K562 (cell line): ENCODE data around the gene POLR2H. TPM values are rescaled to one million over a fixed set of nuclear protein-coding genes. Genes with fewer than 3 reads are reported as not detected.

ENCODE experiments used
- ATAC-seq: fragments of 200-7000 bp; cut with Tn5 transposase; 3 replicates; pipeline ENCODE4 v1.9.1; 2020; ENCODE audit warnings: moderate library complexity
- BruUV-seq: library from RNA; stranded (reverse); fragments of 400-500 nt; replicated peaks from 2 replicates; lab custom pipeline; 2021; lab: Mats Ljungman, UMichigan
- CTCF ChIA-PET: fragments of 300-600 bp; formaldehyde crosslinking; extraction: SDS; loops from one replicate; lab custom pipeline; 2021; ENCODE audit warnings: low intra/inter-chr PET ratio; lab: Yijun Ruan, JAX
- POLR2A ChIA-PET: fragments of 300-600, 350-650 bp; sonication (Branson Sonifier 250); formaldehyde crosslinking; extraction: SDS; loops from one replicate; lab custom pipeline; 2021; ENCODE audit warnings: antibody characterized with exemption, inconsistent platforms; lab: Yijun Ruan, JAX
- DNase-seq, 4 experiments: peaks; one replicate each; pipeline versions ENCODE4 v3.0.0 to v3.0.0-alpha.2; 2011 to 2018; ENCODE audit warnings: low spot score in 3 of 4, mixed read lengths in 3 of 4; ENCODE audit errors: extremely low read depth in 1 of 4
- FAIRE-seq: peaks from 2 replicates; lab custom pipeline; 2011; peaks lifted over from hg19 to GRCh38; lab: Jason Lieb, UNC
- H2AFZ ChIP-seq: 2 replicates; pipeline ENCODE4 v1.6.0; 2011; ENCODE audit warnings: low read depth, low read length, control low read depth, inconsistent platforms
- H3K27ac ChIP-seq: fragments of 200-600 bp; 3 replicates; pipeline ENCODE4 v1.8.0; 2011; ENCODE audit warnings: low read depth, mild to moderate bottlenecking, control low read depth, inconsistent platforms, low read length, moderate library complexity, mixed read lengths; ENCODE audit errors: extremely low read depth
- H3K27me3 ChIP-seq, 2 experiments: fragments of 300-600 bp in 1 of 2; 2 replicates in 1 of 2; 3 replicates in 1 of 2; pipeline versions ENCODE4 v1.6.0 to v1.8.0; 2011; ENCODE audit warnings: inconsistent platforms in 2 of 2, low read length in 2 of 2, mild to moderate bottlenecking in 1 of 2, mixed read lengths in 1 of 2, moderate library complexity in 1 of 2; ENCODE audit not compliant: control insufficient read depth in 2 of 2, insufficient read depth in 2 of 2
- H3K36me3 ChIP-seq: fragments of 300-600 bp; 3 replicates; pipeline ENCODE4 v1.8.0; 2011; ENCODE audit warnings: mild to moderate bottlenecking, low read length, inconsistent platforms; ENCODE audit not compliant: control insufficient read depth, insufficient read depth
- H3K4me1 ChIP-seq, 2 experiments: fragments of 200-600 bp in 1 of 2; replicated peaks in 1 of 2; 2 replicates in 1 of 2; 3 replicates in 1 of 2; pipeline versions ENCODE4 v1.5.1 to v1.8.0; 2011; ENCODE audit warnings: inconsistent platforms in 2 of 2, low read length in 2 of 2, mild to moderate bottlenecking in 1 of 2, mixed read lengths in 1 of 2, moderate library complexity in 1 of 2; ENCODE audit not compliant: control insufficient read depth in 2 of 2, insufficient read depth in 2 of 2
- H3K4me2 ChIP-seq: 2 replicates; pipeline ENCODE4 v1.6.1; 2011; ENCODE audit warnings: low read length, control low read depth, inconsistent platforms, mixed read lengths; ENCODE audit not compliant: insufficient read depth
- H3K4me3 ChIP-seq: fragments of 200-600 bp; sonication (generic), shearing (Covaris generic); 2 replicates; pipeline ENCODE4 v1.5.1; 2016; ENCODE audit warnings: control low read depth, inconsistent platforms
- H3K79me2 ChIP-seq: fragments of 200-600 bp; 3 replicates; pipeline ENCODE4 v1.8.0; 2011; ENCODE audit warnings: low read length, inconsistent platforms; ENCODE audit not compliant: control insufficient read depth, insufficient read depth
- H3K9ac ChIP-seq, 2 experiments: 2 replicates each; pipeline versions ENCODE4 v1.6.0 to v1.6.1; 2011; ENCODE audit warnings: low read depth in 2 of 2, low read length in 2 of 2, control low read depth in 1 of 2, inconsistent platforms in 1 of 2, mild to moderate bottlenecking in 1 of 2, mixed read lengths in 1 of 2; ENCODE audit not compliant: insufficient read depth in 1 of 2
- H3K9me1 ChIP-seq: one replicate; pipeline ENCODE4 v1.6.0; 2011; ENCODE audit warnings: inconsistent platforms, mild to moderate bottlenecking, low read length, moderate library complexity; ENCODE audit not compliant: control insufficient read depth, insufficient read depth
- H3K9me3 ChIP-seq: replicated peaks from 2 replicates; pipeline ENCODE4 v1.5.1; 2011; ENCODE audit warnings: low read depth, low read length, inconsistent platforms; ENCODE audit not compliant: control insufficient read depth, insufficient read depth
- H4K20me1 ChIP-seq: replicated peaks from 2 replicates; pipeline ENCODE4 v1.6.1; 2011; ENCODE audit warnings: low read length, inconsistent platforms, mixed read lengths; ENCODE audit not compliant: control insufficient read depth, insufficient read depth
- CBX1 ChIP-seq: sonication (generic); IDR thresholded peaks from 2 replicates; pipeline ENCODE4 v1.6.1; 2016; ENCODE audit warnings: antibody characterized with exemption, low read depth, mild to moderate bottlenecking
- ESRRA ChIP-seq: fragments of 450-650 bp; IDR thresholded peaks from 2 replicates; pipeline ENCODE4 v1.6.1; 2014; ENCODE audit warnings: low read depth, mild to moderate bottlenecking, moderate library complexity, borderline replicate concordance
- HLTF ChIP-seq: fragments of 450-650 bp; IDR thresholded peaks from 2 replicates; pipeline ENCODE4 v1.6.1; 2016
- NFIC ChIP-seq: fragments of 450-650 bp; IDR thresholded peaks from 2 replicates; pipeline ENCODE4 v1.6.1; 2017; ENCODE audit warnings: mild to moderate bottlenecking, inconsistent platforms
- TBL1XR1 ChIP-seq, 2 experiments: IDR thresholded peaks; 2 replicates each; pipeline ENCODE4 v1.6.1; 2012; ENCODE audit warnings: improper control_type of control experiment in 2 of 2, low read length in 2 of 2, mild to moderate bottlenecking in 1 of 2
- WGBS: fragments of 100-300 bp; shearing (Covaris generic); methylation state at CpG from one replicate; pipeline ENCODE4 v1.1.6; 2016; ENCODE audit warnings: low coverage, mixed read lengths; ENCODE audit not compliant: insufficient coverage; ENCODE audit errors: missing lambda C conversion rate; 5-methylcytosine and 5-hydroxymethylcytosine counted together
- in situ Hi-C: fragments of 300-500 bp; cut with MboI; formaldehyde crosslinking; loops from 4 replicates; pipeline ENCODE4 v1.15.0; 2018; ENCODE audit warnings: inconsistent platforms, mixed read lengths
- intact Hi-C: fragments of 100-400 bp; cut with micrococcal nuclease; formaldehyde crosslinking; loops from 2 replicates; pipeline ENCODE4 v1.14.2; 2022
- polyA plus RNA-seq, 8 experiments: library from polyadenylated mRNA; depleted of rRNA in 4 of 8; stranded (reverse) in 5 of 8; unstranded in 3 of 8; fragments of >200 nt; fragmentation: Nextera tagmentation in 2 of 8; fragmentation: Illumina TruSeq in 1 of 8; extraction: Ambion mirVana in 2 of 8; extraction: Trizol in 1 of 8; gene quantifications; 2 replicates each; pipeline versions ENCODE4 v1.2.1 to v1.2.3, GENCODE V29; 2011 to 2014; ENCODE audit warnings: inconsistent platforms in 1 of 8, missing spikeins in 1 of 8
- total RNA-seq, 7 experiments: library from RNA; depleted of rRNA in 6 of 7; stranded (reverse); fragments of >200 nt in 6 of 7; fragmentation: Illumina TruSeq in 2 of 7; extraction: Trizol in 2 of 7; gene quantifications; 2 replicates each; pipeline versions ENCODE4 v1.2.1 to v1.2.3, GENCODE V29; 2011 to 2021; ENCODE audit warnings: low replicate concordance in 1 of 7

The POLR2H gene
- total and polyA plus RNA-seq, 9 of the 15 experiments (the other 6 are each of a cell fraction or from before 2014, with no cell fraction given): 128 to 512 (median 220) TPM

GRCh38 chr3:184382326-184383032 lies 21.0 kb downstream of the POLR2H start:
- POLR2A ChIA-PET: interaction anchor here (0.7 to 1.1 kb wide), 2 partner anchors 11 to 179 kb away, joined by 4 to 6 read pairs; no protein-coding TSS in a partner anchor
- BruUV-seq: no TSS peak
- no peak for FAIRE-seq

GRCh38 chr3:184383033-184383740 lies 21.7 kb downstream of the POLR2H start:
- in situ Hi-C loops (no loop called here), intact Hi-C loops (loop anchor here (10.0 kb wide), 1 partner anchor 332 kb away; the partner anchor contains the start of gene MAGEF1)
- Histone ChIP-seq H3K27me3 (peaks cover 19 to 71% of the 10 kb centered on the region in 2 experiments), H3K27ac (no peak overlapping the region), H2AFZ (no peak overlapping the region), H3K36me3 (no peaks in the 10 kb centered on the region), H3K9me3 (no peaks in the 10 kb centered on the region), H3K4me1 (peaks cover under 1 to 41% of the 10 kb centered on the region in 2 experiments; a peak in 4 of 5 replicates), H3K4me2 (no peak overlapping the region), H3K9me1 (no peaks in the 10 kb centered on the region), H4K20me1 (peaks cover 7% of the 10 kb centered on the region; the same call in 1 of the 2 replicates), H3K79me2 (no peaks in the 10 kb centered on the region), H3K9ac (no peak overlapping the region), H3K4me3 (no peak overlapping the region)
- 36% methylated on average over 15 of the region's 15 CpGs for WGBS
- POLR2A ChIA-PET: interaction anchor here (2.3 kb wide), 1 partner anchor 11 kb away, joined by 6 read pairs; no protein-coding TSS in a partner anchor
- CTCF ChIA-PET: no interaction called here
- no peak for ATAC-seq
- BruUV-seq: no TSS peak
- DNase-seq: no peak
- FAIRE-seq: no peak
- peak; percentile 24; the same call in 1 of the 2 replicates for TF ChIP-seq NFIC
- TF ChIP-seq CBX1: no peak
- no peak for TF ChIP-seq HLTF

More at GRCh38 chr3:184382326-184383032, 21.0 kb downstream of the POLR2H start:
- Histone ChIP-seq H3K79me2 (no peaks in the 10 kb centered on the region), H3K4me3 (no peak overlapping the region), H3K9me3 (no peaks in the 10 kb centered on the region), H3K27me3 (peaks cover 19 to 64% of the 10 kb centered on the region in 2 experiments), H3K27ac (no peak overlapping the region), H2AFZ (no peak overlapping the region), H3K9ac (no peak overlapping the region), H3K36me3 (no peaks in the 10 kb centered on the region), H3K4me1 (peaks cover 5 to 45% of the 10 kb centered on the region in 2 experiments; a peak in 4 of 5 replicates), H4K20me1 (0 out of 2 replicates have a peak, but pooled peaks cover 3% of the 10 kb centered on the region), H3K4me2 (no peak overlapping the region), H3K9me1 (no peaks in the 10 kb centered on the region)
- intact Hi-C loops: loop anchor here (10.0 kb wide), 1 partner anchor 332 kb away; the partner anchor contains the start of gene MAGEF1
- DNase-seq (no peak), ATAC-seq (no peak)
- 25% methylated on average over 16 of the region's 16 CpGs for WGBS
- in situ Hi-C loops: no loop called here
- CTCF ChIA-PET: no interaction called here
- TF ChIP-seq ESRRA: 0 out of 2 replicates have a peak, but pooled peaks have one; percentile 2
- TF ChIP-seq TBL1XR1 (IDR thresholded peaks at IDR 0.05; ENCODE audit: low read length in 2 of 2): no peak
- TF ChIP-seq, all 486 proteins: peak for 1
